ENCODE results near the gene CAPN11.
A peak's percentile ranks its signal among the peaks of the same experiment; 100 is the strongest.

Gene CAPN11

DNA sequence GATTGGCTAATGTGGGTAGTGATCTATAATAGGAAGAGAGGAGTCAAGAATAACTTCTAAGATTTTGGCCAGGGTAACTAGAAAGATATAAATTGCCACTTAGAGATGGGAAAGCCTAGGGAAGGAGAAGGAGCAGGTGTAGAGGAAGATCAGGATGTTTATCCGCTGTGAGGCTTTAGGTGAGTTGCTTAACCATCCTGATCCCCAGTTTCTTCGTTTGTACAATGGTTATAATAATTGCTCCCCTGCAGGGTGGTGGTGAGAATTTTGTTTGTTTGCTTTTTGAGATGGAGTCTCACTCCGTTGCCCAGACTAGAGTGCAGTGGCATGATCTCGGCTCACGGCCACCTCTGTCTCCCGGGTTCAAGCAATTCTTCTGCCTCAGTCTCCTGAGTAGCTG, 55.7 kb downstream of the CAPN11 start:
- DNase-seq (ENCODE audit: low read depth): no peak

GRCh38 chr6:44216677-44217331, 58.2 kb downstream of the CAPN11 start, which contains the start of gene MYMX:
TSS of gene MYMX (plus strand) at chr6:44216926. CDS start at chr6:44217472, 546 bp downstream.
- DNase-seq (ENCODE audit: low read depth): no peak

GRCh38 chr6:44217332-44218143, 58.9 kb downstream of the CAPN11 start:
- no peak for DNase-seq (ENCODE audit: low read depth)

- DNase-seq (ENCODE audit: low read depth): no peak
These were observed 60.6 kb downstream of the CAPN11 start for GRCh38 chr6:44219053-44219814.

- no peak for DNase-seq (ENCODE audit: low read depth)
These were observed 61.5 kb downstream of the CAPN11 start for GRCh38 chr6:44219815-44220784.

DNA sequence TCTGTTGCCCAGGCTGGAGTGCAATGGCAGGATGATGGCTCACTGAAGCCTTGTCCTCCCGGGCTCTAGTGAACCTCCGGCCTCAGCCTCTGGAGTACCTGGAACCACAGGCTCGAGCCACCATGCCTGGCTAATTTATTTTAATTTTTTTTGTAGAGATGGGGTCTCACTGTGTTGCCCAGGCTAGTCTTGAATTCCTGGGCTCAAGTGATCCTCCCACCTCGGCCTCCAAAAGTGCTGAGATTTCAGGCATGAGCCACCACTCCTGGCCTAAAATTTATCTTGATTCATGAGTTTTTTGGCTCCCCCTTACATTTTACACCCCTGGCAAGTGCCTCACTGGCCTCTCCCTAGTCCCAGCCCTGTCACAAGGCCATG, 62.3 kb downstream of the CAPN11 start:
- DNase-seq (ENCODE audit: low read depth): no peak

- DNase-seq (ENCODE audit: low read depth): peak; percentile 88
These were observed 62.8 kb downstream of the CAPN11 start for GRCh38 chr6:44221291-44221960.

DNA sequence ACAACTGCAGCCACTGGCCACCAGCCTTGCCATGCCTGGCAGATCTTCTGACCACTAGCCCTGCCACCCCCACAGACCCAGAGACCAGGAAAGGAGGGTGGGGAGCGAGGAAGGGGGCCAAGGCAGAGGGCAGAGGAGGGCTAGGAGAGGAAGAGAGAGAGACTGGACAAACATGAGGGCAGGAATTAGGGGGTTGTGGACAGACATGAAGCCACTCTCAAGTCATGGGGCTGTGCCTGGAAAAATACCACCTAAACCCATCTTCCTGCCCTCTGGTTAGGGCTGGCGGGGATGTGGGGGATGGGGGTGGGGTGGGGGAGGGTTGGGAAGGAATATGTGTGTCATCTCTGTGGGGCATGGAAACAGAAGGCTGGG, 63.3 kb downstream of the CAPN11 start:
- DNase-seq (ENCODE audit: low read depth): no peak

GRCh38 chr6:44222486-44223318, 64.1 kb downstream of the CAPN11 start:
- DNase-seq (ENCODE audit: low read depth): no peak

GRCh38 chr6:44223319-44224028, 64.9 kb downstream of the CAPN11 start, which contains the start of gene SLC29A1:
TSS of gene SLC29A1 (plus strand) at chr6:44223595. CDS start at chr6:44227314, 3,719 bp downstream.
- DNase-seq (ENCODE audit: low read depth): no peak

GRCh38 chr6:44224029-44224964, 65.7 kb downstream of the CAPN11 start:
- DNase-seq (ENCODE audit: low read depth): no peak

- DNase-seq (ENCODE audit: low read depth): no peak
These were observed 66.3 kb downstream of the CAPN11 start for GRCh38 chr6:44224965-44225305.

- DNase-seq (ENCODE audit: low read depth): no peak
These were observed 67.1 kb downstream of the CAPN11 start for GRCh38 chr6:44225579-44226325.

DNA sequence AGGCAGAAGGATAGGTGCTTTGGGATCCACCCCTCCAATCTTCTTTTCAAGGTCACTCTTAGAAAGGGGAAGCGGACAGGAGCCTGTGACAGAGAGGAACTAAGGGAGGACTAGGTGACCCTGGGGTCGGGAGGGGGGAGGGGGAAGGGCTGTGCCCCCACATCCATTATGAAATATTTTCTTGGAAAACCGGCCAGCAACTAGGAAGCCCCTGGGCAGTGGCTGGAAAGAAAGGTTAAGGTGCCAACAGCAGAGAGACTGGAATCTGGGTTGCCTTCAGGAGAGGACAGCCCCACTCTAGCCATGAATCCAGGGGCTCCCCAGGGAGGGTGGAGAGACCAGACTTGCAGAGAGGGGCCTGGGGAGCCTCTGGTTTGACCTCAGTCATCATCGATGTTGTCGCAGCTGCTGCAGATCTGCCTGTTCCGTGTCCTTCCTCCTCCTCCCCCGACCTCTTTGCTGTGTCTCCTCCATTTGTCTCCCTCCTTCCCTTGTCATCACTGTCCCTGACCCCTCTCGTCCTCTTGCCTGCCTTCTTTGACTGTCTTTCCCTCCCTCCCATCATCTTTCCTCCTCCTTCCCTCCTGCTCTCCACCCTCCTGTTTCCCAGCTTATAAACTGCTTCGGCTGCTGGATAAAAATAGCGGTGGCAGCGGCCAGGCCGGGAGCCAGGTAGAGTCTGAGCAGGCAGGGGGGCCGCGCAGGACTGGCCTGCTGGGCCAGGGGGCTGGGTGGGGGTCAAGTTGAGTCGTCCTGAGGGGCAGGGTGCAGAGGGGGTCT, 67.9 kb downstream of the CAPN11 start:
- no peak for DNase-seq (ENCODE audit: low read depth)

- DNase-seq (ENCODE audit: low read depth): no peak
These were observed 68.7 kb downstream of the CAPN11 start for GRCh38 chr6:44227148-44227793.

DNA sequence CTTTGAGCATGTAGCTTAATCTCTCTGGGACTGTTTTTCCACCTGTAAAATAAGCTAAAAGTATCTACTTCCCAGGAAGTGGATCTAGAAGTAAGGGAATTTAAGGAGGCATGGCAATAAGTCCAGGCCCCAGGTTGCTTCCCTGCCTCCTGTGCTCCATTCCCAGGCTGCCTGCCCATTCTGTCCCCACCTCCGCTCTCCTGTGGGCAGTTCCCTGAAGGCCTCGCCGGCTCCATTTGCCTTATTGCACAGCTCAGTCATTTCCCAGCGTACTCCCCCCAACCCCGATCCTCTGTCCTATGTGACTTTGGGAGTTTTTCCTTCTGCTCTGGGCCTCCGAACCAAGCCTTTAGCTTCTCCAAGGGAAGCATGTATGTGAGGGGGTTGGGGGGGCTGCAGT, 69.4 kb downstream of the CAPN11 start:
- no peak for DNase-seq (ENCODE audit: low read depth)

Data from fibroblast of the conjunctiva (primary cell).